Osteoblast (primary cell): ENCODE data around the gene PRKAG2. TPM values are rescaled to one million over a fixed set of nuclear protein-coding genes. Genes with fewer than 3 reads are reported as not detected.
A peak's percentile ranks its signal among the peaks of the same experiment; 100 is the strongest.

Experiments
- DNase-seq: peaks from one replicate; pipeline ENCODE4 v3.0.0; 2011; ENCODE audit warnings: low spot score, mixed read lengths; ENCODE audit not compliant: insufficient read length; ENCODE audit errors: missing footprints
- H2AFZ ChIP-seq: 2 replicates; pipeline ENCODE4 v1.6.0; 2011; ENCODE audit warnings: mild to moderate bottlenecking, low read length
- H3K27ac ChIP-seq: 2 replicates; pipeline ENCODE4 v1.5.1; 2011; ENCODE audit warnings: mild to moderate bottlenecking, low read depth, low read length, moderate library complexity
- H3K27me3 ChIP-seq: 2 replicates; pipeline ENCODE4 v1.6.0; 2012; ENCODE audit warnings: mild to moderate bottlenecking, control low read depth, inconsistent platforms, low read length, moderate library complexity; ENCODE audit not compliant: insufficient read depth
- H3K36me3 ChIP-seq: 2 replicates; pipeline ENCODE4 v1.5.1; 2011; ENCODE audit warnings: mild to moderate bottlenecking, low read length, control low read depth, moderate library complexity; ENCODE audit not compliant: insufficient read depth
- H3K4me1 ChIP-seq: 2 replicates; pipeline ENCODE4 v1.5.1; 2011; ENCODE audit warnings: mild to moderate bottlenecking, low read length, control low read depth, moderate library complexity; ENCODE audit not compliant: insufficient read depth
- H3K4me2 ChIP-seq: 2 replicates; pipeline ENCODE4 v1.6.0; 2011; ENCODE audit warnings: mild to moderate bottlenecking, low read length; ENCODE audit not compliant: insufficient read depth
- H3K4me3 ChIP-seq: fragments of 200-600 bp; sonication (generic); 3 replicates; pipeline ENCODE4 v1.5.1; 2012; ENCODE audit warnings: mild to moderate bottlenecking, low read length, inconsistent platforms; ENCODE audit not compliant: insufficient read depth
- H3K79me2 ChIP-seq: 2 replicates; pipeline ENCODE4 v1.6.0; 2012; ENCODE audit warnings: mild to moderate bottlenecking, low read length, control low read depth, inconsistent platforms; ENCODE audit not compliant: insufficient read depth
- H3K9me3 ChIP-seq: 2 replicates; pipeline ENCODE4 v1.5.1; 2011; ENCODE audit warnings: low read depth, low read length, control low read depth
- H4K20me1 ChIP-seq: 2 replicates; pipeline ENCODE4 v1.6.0; 2012; ENCODE audit warnings: mild to moderate bottlenecking, low read length, control low read depth; ENCODE audit not compliant: insufficient read depth
- CTCF ChIP-seq: IDR thresholded peaks from 2 replicates; pipeline ENCODE4 v1.5.1; 2011; ENCODE audit warnings: mild to moderate bottlenecking, low read depth, low read length, moderate library complexity; ENCODE audit errors: extremely low read depth
- total RNA-seq: library from RNA; depleted of rRNA; stranded (reverse); fragments of >200 nt; gene quantifications from 2 replicates; pipeline ENCODE4 v1.2.3, GENCODE V29; 2012

The PRKAG2 gene
- total RNA-seq, 1 donor, result 20.6 TPM

- no peak overlapping the region for H3K4me2 ChIP-seq
- peak; percentile 44 for DNase-seq
- no peaks in the 10 kb centered on the region for H3K9me3 ChIP-seq
- H3K27ac ChIP-seq, result no peak overlapping the region
- no peaks in the 10 kb centered on the region for H4K20me1 ChIP-seq
- no peaks in the 10 kb centered on the region for H3K27me3 ChIP-seq
- no peaks in the 10 kb centered on the region for H3K36me3 ChIP-seq
- H2AFZ ChIP-seq, result no peak overlapping the region
- H3K4me3 ChIP-seq, result no peak overlapping the region
- TF ChIP-seq CTCF, result no peak
- peaks cover 18% of the 10 kb centered on the region for H3K4me1 ChIP-seq
- H3K79me2 ChIP-seq, result no peaks in the 10 kb centered on the region
These were observed 193.9 kb downstream of the PRKAG2 start for GRCh38 chr7:151682831-151683614.

GRCh38 chr7:151681726-151682125 lies 195.2 kb downstream of the PRKAG2 start:
- no peaks in the 10 kb centered on the region for H3K9me3 ChIP-seq
- H3K27ac ChIP-seq, result no peak overlapping the region
- no peaks in the 10 kb centered on the region for H3K79me2 ChIP-seq
- H3K4me3 ChIP-seq, result no peak overlapping the region
- H4K20me1 ChIP-seq, result no peaks in the 10 kb centered on the region
- no peak for TF ChIP-seq CTCF
- peaks cover 5% of the 10 kb centered on the region for H3K4me1 ChIP-seq
- H2AFZ ChIP-seq, result no peak overlapping the region
- no peak overlapping the region for H3K4me2 ChIP-seq
- no peaks in the 10 kb centered on the region for H3K27me3 ChIP-seq
- no peak for DNase-seq
- H3K36me3 ChIP-seq, result no peaks in the 10 kb centered on the region

- Histone ChIP-seq H3K4me3 (no peak overlapping the region), H3K79me2 (no peaks in the 10 kb centered on the region), H3K4me2 (no peak overlapping the region), H3K27me3 (no peaks in the 10 kb centered on the region), H4K20me1 (no peaks in the 10 kb centered on the region), H3K36me3 (no peaks in the 10 kb centered on the region), H3K4me1 (peaks cover 5% of the 10 kb centered on the region), H3K27ac (no peak overlapping the region), H2AFZ (peak overlapping the region; percentile 17), H3K9me3 (no peaks in the 10 kb centered on the region)
- TF ChIP-seq CTCF, result no peak
- DNase-seq, result peak; percentile 85
These were observed 196.1 kb downstream of the PRKAG2 start for GRCh38 chr7:151680810-151681209.

GRCh38 chr7:151679881-151680612 lies 196.9 kb downstream of the PRKAG2 start:
- no peak for TF ChIP-seq CTCF
- no peaks in the 10 kb centered on the region for H3K79me2 ChIP-seq
- H3K4me1 ChIP-seq, result peaks cover 5% of the 10 kb centered on the region
- no peaks in the 10 kb centered on the region for H4K20me1 ChIP-seq
- no peak overlapping the region for H3K27ac ChIP-seq
- H2AFZ ChIP-seq, result no peak overlapping the region
- no peaks in the 10 kb centered on the region for H3K27me3 ChIP-seq
- H3K4me2 ChIP-seq, result no peak overlapping the region
- peak; percentile 2 for DNase-seq
- no peaks in the 10 kb centered on the region for H3K36me3 ChIP-seq
- no peaks in the 10 kb centered on the region for H3K9me3 ChIP-seq
- no peak overlapping the region for H3K4me3 ChIP-seq
